AG08395 (cell line): ENCODE data around the gene PRKCQ.

Experiments used
- DNase-seq: peaks from one replicate; pipeline ENCODE4 v3.0.0; 2012; ENCODE audit warnings: mixed read lengths, low spot score

Gene PRKCQ

GRCh38 chr10:6579904-6580278 is at the start of gene PRKCQ:
PRKCQ (minus strand) TSS chr10:6580276; CDS start chr10:6515135, 65,141 bp downstream.
- no peak for DNase-seq

- DNase-seq: no peak
Observed at GRCh38 chr10:6625428-6625827, 45.4 kb upstream of the PRKCQ start.

DNA sequence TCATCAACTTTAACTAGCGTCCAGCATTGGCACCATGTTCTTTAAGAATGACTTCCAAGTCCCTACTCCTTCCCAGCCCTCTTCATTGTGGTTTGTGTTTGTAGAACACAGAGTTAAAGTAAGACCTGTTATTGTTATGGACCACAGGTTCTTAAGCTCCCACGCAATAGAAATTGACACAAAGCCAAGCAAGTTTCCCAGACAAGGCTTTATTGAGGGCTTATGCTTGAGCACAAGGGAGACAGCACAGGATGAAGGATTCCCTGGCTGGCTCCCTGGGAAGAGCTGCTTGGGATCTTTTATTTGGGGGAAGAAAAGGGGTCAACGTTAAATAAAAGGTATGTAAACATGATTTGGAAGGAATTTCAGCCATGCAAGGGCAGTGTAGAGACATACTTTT is 44.3 kb upstream of the PRKCQ start:
- no peak for DNase-seq

DNA sequence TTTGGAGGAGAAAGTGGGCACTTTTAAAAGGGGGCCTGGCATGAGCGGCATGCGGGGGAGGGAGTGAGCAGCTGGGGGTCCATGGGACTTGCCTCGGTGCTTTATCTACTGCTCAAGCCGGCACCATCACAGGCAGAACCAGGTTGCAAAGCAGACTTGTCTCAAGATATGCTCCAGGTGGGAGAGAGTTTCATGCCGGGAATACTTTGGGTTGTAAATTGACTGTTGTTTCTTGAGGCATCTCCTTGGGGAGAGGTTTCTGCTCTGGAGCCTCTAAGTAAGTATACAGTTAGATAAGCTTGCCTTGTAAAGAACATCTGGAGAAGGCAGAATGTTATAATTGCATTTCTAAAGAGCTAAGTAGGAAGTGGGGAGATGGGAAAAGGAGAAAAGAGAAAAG is 42.8 kb upstream of the PRKCQ start:
- no peak for DNase-seq

DNA sequence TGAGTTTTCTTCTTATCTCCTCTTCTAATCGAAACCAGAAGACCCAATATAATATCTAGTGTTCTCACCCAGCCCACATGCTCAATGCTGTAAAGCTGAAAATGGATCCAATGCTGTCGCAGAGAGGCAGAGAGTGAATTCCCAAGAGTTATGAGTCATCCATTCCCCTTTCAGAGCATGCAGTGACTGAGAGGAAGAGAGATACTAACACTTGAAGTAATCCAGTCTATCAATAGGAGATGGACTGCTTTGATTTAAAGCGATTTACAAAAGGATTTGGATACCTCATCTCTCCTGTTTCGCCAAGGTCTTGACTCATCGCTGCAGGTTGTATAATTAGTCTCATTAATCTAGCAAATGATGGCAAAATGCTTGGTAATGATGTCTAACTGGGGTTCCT is 41.5 kb upstream of the PRKCQ start:
- DNase-seq: peak; percentile 14

DNA sequence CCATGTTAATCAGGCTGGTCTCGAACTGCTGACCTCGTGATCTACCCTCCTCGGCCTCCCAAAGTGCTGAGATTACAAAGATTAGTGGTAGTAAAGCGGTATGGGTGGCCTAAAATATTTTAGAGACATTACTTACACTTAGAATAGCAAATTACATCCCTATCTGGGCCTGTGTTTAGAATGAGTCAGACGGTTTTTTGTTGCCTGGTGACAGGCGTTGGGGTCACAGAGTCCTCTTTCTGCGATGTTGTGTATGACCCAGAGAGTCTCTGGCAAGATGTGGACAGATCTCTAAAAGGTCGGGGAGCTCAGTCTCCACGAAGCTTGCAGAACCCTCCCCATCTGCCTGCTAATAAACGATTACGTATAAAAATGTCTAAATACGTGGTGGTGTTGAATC is 39.6 kb upstream of the PRKCQ start:
- DNase-seq: peak; percentile 3

DNA sequence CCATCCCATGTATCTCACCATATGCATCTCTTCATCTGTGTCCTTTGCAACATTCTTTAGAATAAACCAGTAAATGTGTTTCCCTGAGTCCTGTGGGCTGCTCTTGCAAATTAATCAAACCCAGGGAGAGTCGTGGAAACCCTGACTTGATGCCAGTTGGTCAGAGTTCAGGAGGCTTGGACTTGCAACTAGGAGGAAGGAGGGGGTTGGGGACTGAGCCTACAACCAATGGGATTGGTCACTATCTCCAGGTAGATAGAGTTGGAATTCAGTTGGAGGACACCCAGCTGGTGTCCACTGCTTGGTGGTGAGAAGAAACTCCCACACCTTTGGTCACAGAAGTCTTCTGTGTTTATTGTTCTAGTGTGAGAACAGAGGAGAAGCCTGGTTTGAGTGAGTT is 38.3 kb upstream of the PRKCQ start:
- DNase-seq: no peak

DNA sequence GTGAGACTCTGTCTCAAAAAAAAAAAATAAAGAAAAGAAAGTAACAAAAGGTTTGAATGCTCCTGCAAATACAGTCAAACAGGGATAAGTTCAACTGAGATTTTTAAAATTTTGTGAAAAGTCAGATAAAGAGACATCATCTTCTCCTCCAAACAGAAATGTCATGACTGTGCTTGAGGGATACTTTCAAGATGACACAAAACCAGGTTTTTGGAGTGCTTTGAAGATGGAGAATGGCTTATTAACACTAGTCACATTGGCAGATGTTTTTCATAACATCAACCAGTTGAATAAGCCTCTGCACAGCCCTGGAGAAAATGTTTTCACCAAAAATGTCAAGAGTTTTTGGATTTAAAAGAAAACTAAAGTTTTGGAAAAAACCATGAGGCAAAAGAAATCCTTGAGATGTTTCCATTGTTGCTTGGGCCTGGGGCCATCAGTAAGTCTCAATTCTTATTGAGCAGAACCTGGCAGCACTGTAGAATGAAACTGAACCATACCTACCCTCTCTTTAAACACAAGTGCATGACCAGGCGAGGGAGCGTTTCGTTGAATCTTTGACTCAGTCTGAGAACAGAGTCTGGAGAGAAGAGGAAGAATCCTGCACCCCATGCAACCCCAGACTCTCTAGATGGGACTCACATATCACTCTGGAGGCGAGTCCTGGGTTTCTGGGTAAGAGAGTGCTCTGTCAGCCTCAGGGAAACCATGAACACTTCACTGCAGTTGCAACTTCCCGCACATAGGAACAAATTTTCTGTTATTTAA is 37.4 kb upstream of the PRKCQ start:
- DNase-seq: no peak

- no peak for DNase-seq
Observed at GRCh38 chr10:6615971-6616370, 35.9 kb upstream of the PRKCQ start.

DNA sequence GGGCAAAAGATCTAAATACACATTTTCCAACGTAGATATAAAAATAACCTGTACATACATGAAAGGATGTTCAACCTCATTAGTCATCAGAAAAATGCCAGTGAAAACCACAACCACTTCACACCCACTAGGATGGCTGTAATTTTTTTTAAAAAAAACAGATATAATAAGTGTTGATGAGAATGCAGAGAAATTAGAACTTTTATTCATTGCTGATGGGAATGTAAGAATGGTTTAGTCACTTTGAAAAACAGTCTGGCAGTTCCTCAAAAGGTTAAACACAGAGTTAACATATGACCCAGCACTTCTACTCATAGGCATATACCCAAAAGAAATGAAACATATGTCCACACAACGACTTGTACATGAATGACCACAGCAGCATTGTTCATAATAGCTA is 32.3 kb upstream of the PRKCQ start:
- DNase-seq: no peak

DNA sequence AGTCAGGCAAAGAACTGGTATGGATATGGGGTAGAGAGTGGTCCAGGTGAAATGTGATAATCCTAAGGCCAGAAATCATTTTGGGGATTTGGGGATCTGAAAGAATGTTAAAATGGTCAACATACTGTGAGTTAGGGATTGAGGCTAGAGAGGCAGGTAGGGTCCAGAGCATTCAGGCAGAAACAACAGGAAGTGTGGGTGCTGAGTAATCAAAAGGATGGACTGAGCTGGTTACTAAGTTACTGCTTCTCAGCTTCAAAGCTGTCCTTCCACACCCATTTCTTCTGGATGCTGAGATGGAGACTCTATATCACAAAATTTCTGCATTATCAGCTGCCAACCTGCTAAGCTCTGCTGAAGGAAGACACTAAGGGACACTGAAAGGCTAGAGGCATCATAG is 30.6 kb upstream of the PRKCQ start:
- no peak for DNase-seq

DNA sequence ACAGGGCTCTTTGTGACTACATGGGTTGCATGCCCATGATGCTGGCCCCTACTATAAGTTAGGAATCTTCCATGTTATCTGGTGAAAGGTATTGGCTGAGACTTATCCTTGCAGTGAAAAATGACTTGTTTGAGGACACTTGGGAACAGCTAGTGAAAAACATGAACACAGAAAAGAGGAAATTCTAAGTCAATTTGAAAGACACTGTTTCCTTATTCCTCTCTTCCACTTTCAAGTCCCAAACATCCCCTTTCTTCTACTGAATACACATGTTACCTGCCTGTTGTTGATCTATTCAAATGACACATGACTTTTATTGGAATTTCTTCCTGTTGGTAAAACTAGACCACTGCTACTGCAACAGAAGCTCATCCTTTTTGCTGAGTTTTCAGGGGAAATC is 29.5 kb upstream of the PRKCQ start:
- DNase-seq: no peak

- DNase-seq: no peak
Observed at GRCh38 chr10:6607778-6608177, 27.7 kb upstream of the PRKCQ start.

- DNase-seq: no peak
Observed at GRCh38 chr10:6607182-6607581, 27.1 kb upstream of the PRKCQ start.

GRCh38 chr10:6603142-6604125 is 23.4 kb upstream of the PRKCQ start:
- no peak for DNase-seq

DNA sequence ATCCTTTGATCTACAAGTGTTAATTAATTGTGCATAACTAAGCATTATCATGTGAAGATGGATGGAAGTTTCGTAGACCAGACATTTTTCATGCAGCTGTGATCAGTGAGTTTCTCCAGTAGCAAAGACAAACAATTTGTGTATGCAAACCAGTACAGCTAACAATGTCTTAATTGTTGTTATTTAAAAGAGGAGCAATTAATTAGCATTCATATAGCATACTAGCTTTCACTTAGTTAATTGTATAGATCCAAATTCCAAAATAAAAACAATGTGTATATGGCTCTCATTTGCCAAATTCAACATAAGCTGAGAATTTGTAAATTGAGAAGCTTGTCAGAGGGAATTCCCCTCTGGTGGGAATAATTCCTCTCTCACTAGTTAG is 22.6 kb upstream of the PRKCQ start:
- no peak for DNase-seq

- no peak for DNase-seq
Observed at GRCh38 chr10:6602026-6602699, 22.1 kb upstream of the PRKCQ start.

GRCh38 chr10:6601246-6601805 is 21.2 kb upstream of the PRKCQ start:
- no peak for DNase-seq

- DNase-seq: no peak
Observed at GRCh38 chr10:6600224-6600987, 20.3 kb upstream of the PRKCQ start.

DNA sequence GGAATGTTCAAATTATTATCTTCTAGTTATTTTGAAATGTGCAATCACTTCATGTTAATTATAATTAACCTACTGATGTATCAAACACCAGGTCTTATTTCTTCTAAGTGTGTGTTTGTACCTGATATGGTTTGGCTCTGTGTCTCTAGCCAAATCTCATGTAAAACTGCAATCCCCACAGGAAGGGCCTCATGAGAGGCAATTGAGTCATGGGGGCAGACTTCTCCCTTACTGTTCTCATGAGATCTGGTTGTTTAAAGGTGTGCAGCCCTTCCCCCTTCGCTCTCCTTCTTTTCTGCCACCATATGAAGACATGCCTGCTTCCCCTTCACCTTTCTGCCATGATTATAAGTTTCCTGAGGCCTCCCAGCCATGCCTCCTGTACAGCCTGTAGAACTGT is 18.6 kb upstream of the PRKCQ start:
- DNase-seq: no peak

- DNase-seq: no peak
Observed at GRCh38 chr10:6597478-6597877, 17.4 kb upstream of the PRKCQ start.

- no peak for DNase-seq
Observed at GRCh38 chr10:6595499-6595898, 15.4 kb upstream of the PRKCQ start.
